ENCODE results near the gene DISC1. TPM values are rescaled to one million over a fixed set of nuclear protein-coding genes. Genes with fewer than 3 reads are reported as not detected.

Gene DISC1
- total RNA-seq, 1 experiment from 2014 or later = 1.8 TPM

- H3K9me2 ChIP-seq (ENCODE audit: insufficient read depth) = no peaks in the 10 kb centered on the region
- ChIA-PET CTCF (no interaction called here), POLR2A (no interaction called here), RAD21 (ENCODE audit: low non-redundant PET in 1 of 2, low total read pairs in 2 of 2, uncharacterized antibody in 2 of 2, unreplicated experiment in 2 of 2) (interaction anchor here in 1 of 2 experiments (0.6 kb wide), 1 partner anchor 375 kb away, joined by 3 read pairs; no protein-coding TSS in a partner anchor)
- no peak overlapping the region for H3K27ac ChIP-seq (ENCODE audit: low read depth, low read length)
- DNase-seq (ENCODE audit: low read depth, low spot score) (peak; percentile 21), ATAC-seq (peak; percentile 78)
- no peak overlapping the region for H3K4me2 ChIP-seq (ENCODE audit: low read length)
- H2AFZ ChIP-seq (ENCODE audit: low read depth, low read length, poor library complexity, severe bottlenecking) = no peak overlapping the region
- no peak overlapping the region for H3K4me3 ChIP-seq (replicated peaks in 1 of 2; ENCODE audit: low read depth in 1 of 2, low read length in 2 of 2)
- H3K27me3 ChIP-seq (ENCODE audit: insufficient read depth, low read length) = peaks cover 11% of the 10 kb centered on the region; the same call in 1 of the 2 replicates
- no TSS peak for BruUV-seq (replicated peaks)
- no peak overlapping the region for H3K9ac ChIP-seq (ENCODE audit: low read length)
- no peaks in the 10 kb centered on the region for H3K36me3 ChIP-seq (ENCODE audit: control insufficient read depth in 1 of 2, insufficient read depth in 2 of 2, low read length in 2 of 2)
- H3K4me1 ChIP-seq (ENCODE audit: control insufficient read depth in 1 of 2, insufficient read depth in 2 of 2, low read length in 2 of 2) = no peaks in the 10 kb centered on the region
- TF ChIP-seq ZBTB33 (IDR thresholded peaks at IDR 0.05; ENCODE audit: extremely low read depth, insufficient replicate concordance, low read length) (no peak), RAD21 (IDR thresholded peaks at IDR 0.05; ENCODE audit: low read depth) (peak; percentile 33; the same call in 1 of the 2 replicates), FOSL1 (IDR thresholded peaks at IDR 0.05; ENCODE audit: low read depth) (no peak)
- TF ChIP-seq, protein P1, sequence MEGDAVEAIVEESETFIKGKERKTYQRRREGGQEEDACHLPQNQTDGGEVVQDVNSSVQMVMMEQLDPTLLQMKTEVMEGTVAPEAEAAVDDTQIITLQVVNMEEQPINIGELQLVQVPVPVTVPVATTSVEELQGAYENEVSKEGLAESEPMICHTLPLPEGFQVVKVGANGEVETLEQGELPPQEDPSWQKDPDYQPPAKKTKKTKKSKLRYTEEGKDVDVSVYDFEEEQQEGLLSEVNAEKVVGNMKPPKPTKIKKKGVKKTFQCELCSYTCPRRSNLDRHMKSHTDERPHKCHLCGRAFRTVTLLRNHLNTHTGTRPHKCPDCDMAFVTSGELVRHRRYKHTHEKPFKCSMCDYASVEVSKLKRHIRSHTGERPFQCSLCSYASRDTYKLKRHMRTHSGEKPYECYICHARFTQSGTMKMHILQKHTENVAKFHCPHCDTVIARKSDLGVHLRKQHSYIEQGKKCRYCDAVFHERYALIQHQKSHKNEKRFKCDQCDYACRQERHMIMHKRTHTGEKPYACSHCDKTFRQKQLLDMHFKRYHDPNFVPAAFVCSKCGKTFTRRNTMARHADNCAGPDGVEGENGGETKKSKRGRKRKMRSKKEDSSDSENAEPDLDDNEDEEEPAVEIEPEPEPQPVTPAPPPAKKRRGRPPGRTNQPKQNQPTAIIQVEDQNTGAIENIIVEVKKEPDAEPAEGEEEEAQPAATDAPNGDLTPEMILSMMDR (IDR thresholded peaks at IDR 0.05 in 2 of 3, conservative IDR thresholded peaks at IDR 0.05 in 1 of 3; ENCODE audit: borderline replicate concordance in 1 of 3, insufficient read depth in 1 of 3, low read depth in 2 of 3, low read length in 2 of 3) = peak; percentile 27 to 91 (median 78); a peak in 4 of 6 replicates
- intact Hi-C loops (cut with micrococcal nuclease) = loop anchor here (2.0 kb wide), 1 partner anchor 207 kb away; no protein-coding TSS in a partner anchor
- peaks cover 3 to 8% of the 10 kb centered on the region in 2 experiments; a peak in 1 of 4 replicates for H3K9me3 ChIP-seq (ENCODE audit: control insufficient read depth in 1 of 2, insufficient read depth in 1 of 2, low read depth in 1 of 2, low read length in 2 of 2)
- no peaks in the 10 kb centered on the region for H3K79me2 ChIP-seq (ENCODE audit: insufficient read depth, low read length)
- no peaks in the 10 kb centered on the region for H4K20me1 ChIP-seq (ENCODE audit: insufficient read depth)
Measured at GRCh38 chr1:231931846-231932454, 305.4 kb downstream of the DISC1 start.
